ENCODE data around the gene EIF4G1. TPM values are rescaled to one million over a fixed set of nuclear protein-coding genes. Genes with fewer than 3 reads are reported as not detected.
"Not testable (repeated sequence)": the region's sequence is repeated elsewhere in the genome, so short reads cannot be mapped to it uniquely, and the experiment has no call there.

EIF4G1 gene
- polyA plus RNA-seq, 1 donor, result 203 TPM

DNA sequence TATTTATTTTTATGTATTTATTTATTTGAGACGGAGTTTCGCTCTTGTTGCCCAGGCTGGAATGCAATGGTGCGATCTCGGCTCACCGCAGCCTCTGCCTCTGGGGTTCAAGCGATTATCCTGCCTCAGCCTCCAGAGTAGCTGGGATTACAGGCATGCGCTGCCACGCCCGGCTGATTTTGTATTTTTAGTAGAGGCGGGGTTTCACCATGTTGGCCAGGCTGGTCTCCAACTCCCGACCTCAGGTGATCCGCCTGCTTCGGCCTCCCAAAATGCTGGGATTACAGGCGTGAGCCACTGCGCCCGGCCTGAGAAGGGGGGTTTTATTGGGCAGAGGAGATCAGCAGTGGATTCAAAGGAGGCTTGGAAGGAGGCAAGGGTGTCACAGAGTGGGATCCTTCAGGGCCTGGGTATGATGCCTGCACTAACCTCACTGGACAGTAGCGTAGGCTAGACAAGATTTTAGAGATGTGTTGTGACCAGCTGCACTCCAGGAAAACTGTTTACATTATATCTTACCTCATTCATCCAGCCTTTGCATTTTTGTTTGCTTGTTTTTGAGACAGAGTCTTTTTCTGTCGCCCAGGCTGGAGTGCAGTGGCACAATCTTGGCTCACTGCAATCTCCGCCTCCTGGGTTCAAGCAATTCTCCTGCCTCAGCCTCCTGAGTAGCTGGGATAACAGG is 25.2 kb downstream of the EIF4G1 start:
- no CpG with 5 or more reads among the region's 19 CpGs for WGBS (ENCODE audit: insufficient coverage, low lambda C conversion rate)
- Histone ChIP-seq H3K4me1 (ENCODE audit: control insufficient read depth, insufficient read depth, low read length) (peaks cover 24% of the 10 kb centered on the region), H3K36me3 (ENCODE audit: control insufficient read depth, insufficient read depth, low read length) (peaks cover 35% of the 10 kb centered on the region)
- H3K4me3 ChIP-seq (ENCODE audit: low read length); H3K27me3 ChIP-seq (ENCODE audit: control insufficient read depth, insufficient read depth, low read length); DNase-seq; H3K27ac ChIP-seq (ENCODE audit: low read length); H3K9me3 ChIP-seq (ENCODE audit: control insufficient read depth, low read depth, low read length): not testable (repeated sequence)

DNA sequence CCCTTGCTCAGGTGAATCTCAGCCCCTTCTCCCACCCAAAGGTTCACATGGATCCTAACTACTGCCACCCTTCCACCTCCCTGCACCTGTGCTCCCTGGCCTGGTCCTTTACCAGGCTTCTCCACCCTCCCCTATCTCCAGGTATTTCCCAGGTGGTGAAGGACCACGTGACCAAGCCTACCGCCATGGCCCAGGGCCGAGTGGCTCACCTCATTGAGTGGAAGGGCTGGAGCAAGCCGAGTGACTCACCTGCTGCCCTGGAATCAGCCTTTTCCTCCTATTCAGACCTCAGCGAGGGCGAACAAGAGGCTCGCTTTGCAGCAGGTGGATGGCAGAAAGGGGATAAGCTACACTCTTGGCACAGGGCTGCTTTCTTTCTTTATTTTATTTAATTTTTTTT is 27.5 kb downstream of the EIF4G1 start:
- Histone ChIP-seq H3K36me3 (ENCODE audit: control insufficient read depth, insufficient read depth, low read length) (peaks cover 38% of the 10 kb centered on the region), H3K4me3 (ENCODE audit: low read length) (no peak overlapping the region), H3K27me3 (ENCODE audit: control insufficient read depth, insufficient read depth, low read length) (no peaks in the 10 kb centered on the region), H3K9me3 (ENCODE audit: control insufficient read depth, low read depth, low read length) (no peaks in the 10 kb centered on the region), H3K27ac (ENCODE audit: low read length) (no peak overlapping the region), H3K4me1 (ENCODE audit: control insufficient read depth, insufficient read depth, low read length) (peaks cover 33% of the 10 kb centered on the region)
- WGBS (ENCODE audit: insufficient coverage, low lambda C conversion rate), result no CpG with 5 or more reads among the region's 7 CpGs
- no peak for DNase-seq

DNA sequence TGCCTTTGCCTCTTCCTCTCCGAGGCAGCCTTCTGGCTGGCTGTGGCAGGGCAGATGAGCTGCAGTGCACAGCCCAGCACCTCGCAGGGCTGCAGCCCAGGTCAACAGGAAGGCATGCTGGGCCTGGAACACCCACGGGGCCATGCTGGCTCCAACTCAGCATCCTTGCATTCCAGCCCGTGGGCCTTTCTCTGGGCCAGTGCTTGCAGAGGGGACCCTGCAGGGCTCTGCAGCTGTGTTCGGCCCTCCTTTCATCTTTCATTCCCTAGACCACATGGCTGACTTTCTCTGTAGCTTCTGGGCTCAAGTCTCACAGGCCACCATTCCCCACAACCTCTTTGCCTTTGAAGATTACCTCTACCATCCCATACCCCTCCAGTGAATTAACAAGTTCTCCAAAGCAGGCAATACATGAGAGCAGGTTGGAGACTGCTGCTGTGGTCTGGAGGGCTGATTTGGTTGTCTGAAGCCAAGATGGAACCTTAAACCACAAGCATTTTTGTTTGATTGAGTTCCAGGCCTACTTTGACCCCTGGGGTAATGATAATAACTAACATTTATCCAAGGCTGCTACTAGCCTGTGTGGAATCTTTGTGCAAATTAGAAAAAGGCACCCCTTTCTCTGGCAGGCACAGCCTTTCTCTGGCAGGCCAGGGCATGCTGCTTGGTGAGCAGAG is 28.9 kb downstream of the EIF4G1 start:
- Histone ChIP-seq H3K4me3 (ENCODE audit: low read length) (no peak overlapping the region), H3K27ac (ENCODE audit: low read length) (no peak overlapping the region), H3K9me3 (ENCODE audit: control insufficient read depth, low read depth, low read length) (no peaks in the 10 kb centered on the region), H3K27me3 (ENCODE audit: control insufficient read depth, insufficient read depth, low read length) (no peaks in the 10 kb centered on the region), H3K36me3 (ENCODE audit: control insufficient read depth, insufficient read depth, low read length) (peaks cover 38% of the 10 kb centered on the region), H3K4me1 (ENCODE audit: control insufficient read depth, insufficient read depth, low read length) (peaks cover 25% of the 10 kb centered on the region)
- no CpG with 5 or more reads among the region's 5 CpGs for WGBS (ENCODE audit: insufficient coverage, low lambda C conversion rate)
- DNase-seq, result no peak

DNA sequence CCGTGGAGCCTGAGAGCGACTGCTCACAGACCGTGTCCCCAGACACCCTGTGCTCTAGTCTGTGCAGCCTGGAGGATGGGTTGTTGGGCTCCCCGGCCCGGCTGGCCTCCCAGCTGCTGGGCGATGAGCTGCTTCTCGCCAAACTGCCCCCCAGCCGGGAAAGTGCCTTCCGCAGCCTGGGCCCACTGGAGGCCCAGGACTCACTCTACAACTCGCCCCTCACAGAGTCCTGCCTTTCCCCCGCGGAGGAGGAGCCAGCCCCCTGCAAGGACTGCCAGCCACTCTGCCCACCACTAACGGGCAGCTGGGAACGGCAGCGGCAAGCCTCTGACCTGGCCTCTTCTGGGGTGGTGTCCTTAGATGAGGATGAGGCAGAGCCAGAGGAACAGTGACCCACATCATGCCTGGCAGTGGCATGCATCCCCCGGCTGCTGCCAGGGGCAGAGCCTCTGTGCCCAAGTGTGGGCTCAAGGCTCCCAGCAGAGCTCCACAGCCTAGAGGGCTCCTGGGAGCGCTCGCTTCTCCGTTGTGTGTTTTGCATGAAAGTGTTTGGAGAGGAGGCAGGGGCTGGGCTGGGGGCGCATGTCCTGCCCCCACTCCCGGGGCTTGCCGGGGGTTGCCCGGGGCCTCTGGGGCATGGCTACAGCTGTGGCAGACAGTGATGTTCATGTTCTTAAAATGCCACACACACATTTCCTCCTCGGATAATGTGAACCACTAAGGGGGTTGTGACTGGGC is 30.3 kb downstream of the EIF4G1 start:
- no CpG with 5 or more reads among the region's 24 CpGs for WGBS (ENCODE audit: insufficient coverage, low lambda C conversion rate)
- no peaks in the 10 kb centered on the region for H3K27me3 ChIP-seq (ENCODE audit: control insufficient read depth, insufficient read depth, low read length)
- H3K27ac ChIP-seq (ENCODE audit: low read length), result no peak overlapping the region
- peaks cover 38% of the 10 kb centered on the region for H3K36me3 ChIP-seq (ENCODE audit: control insufficient read depth, insufficient read depth, low read length)
- no peaks in the 10 kb centered on the region for H3K9me3 ChIP-seq (ENCODE audit: control insufficient read depth, low read depth, low read length)
- peaks cover 19% of the 10 kb centered on the region for H3K4me1 ChIP-seq (ENCODE audit: control insufficient read depth, insufficient read depth, low read length)
- H3K4me3 ChIP-seq (ENCODE audit: low read length), result no peak overlapping the region
- DNase-seq, result no peak

DNA sequence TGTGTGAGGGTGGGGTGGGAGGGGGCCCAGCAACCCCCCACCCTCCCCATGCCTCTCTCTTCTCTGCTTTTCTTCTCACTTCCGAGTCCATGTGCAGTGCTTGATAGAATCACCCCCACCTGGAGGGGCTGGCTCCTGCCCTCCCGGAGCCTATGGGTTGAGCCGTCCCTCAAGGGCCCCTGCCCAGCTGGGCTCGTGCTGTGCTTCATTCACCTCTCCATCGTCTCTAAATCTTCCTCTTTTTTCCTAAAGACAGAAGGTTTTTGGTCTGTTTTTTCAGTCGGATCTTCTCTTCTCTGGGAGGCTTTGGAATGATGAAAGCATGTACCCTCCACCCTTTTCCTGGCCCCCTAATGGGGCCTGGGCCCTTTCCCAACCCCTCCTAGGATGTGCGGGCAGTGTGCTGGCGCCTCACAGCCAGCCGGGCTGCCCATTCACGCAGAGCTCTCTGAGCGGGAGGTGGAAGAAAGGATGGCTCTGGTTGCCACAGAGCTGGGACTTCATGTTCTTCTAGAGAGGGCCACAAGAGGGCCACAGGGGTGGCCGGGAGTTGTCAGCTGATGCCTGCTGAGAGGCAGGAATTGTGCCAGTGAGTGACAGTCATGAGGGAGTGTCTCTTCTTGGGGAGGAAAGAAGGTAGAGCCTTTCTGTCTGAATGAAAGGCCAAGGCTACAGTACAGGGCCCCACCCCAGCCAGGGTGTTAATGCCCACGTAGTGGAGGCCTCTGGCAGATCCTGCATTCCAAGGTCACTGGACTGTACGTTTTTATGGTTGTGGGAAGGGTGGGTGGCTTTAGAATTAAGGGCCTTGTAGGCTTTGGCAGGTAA is 31.1 kb downstream of the EIF4G1 start:
- Histone ChIP-seq H3K27me3 (ENCODE audit: control insufficient read depth, insufficient read depth, low read length) (no peaks in the 10 kb centered on the region), H3K9me3 (ENCODE audit: control insufficient read depth, low read depth, low read length) (no peaks in the 10 kb centered on the region), H3K27ac (ENCODE audit: low read length) (peak overlapping the region; percentile 75), H3K4me3 (ENCODE audit: low read length) (no peak overlapping the region), H3K4me1 (ENCODE audit: control insufficient read depth, insufficient read depth, low read length) (peaks cover 19% of the 10 kb centered on the region), H3K36me3 (ENCODE audit: control insufficient read depth, insufficient read depth, low read length) (peaks cover 41% of the 10 kb centered on the region)
- peak; percentile 89 to 92 for DNase-seq
- 20% methylated on average over 2 of the region's 14 CpGs for WGBS (ENCODE audit: insufficient coverage, low lambda C conversion rate)

DNA sequence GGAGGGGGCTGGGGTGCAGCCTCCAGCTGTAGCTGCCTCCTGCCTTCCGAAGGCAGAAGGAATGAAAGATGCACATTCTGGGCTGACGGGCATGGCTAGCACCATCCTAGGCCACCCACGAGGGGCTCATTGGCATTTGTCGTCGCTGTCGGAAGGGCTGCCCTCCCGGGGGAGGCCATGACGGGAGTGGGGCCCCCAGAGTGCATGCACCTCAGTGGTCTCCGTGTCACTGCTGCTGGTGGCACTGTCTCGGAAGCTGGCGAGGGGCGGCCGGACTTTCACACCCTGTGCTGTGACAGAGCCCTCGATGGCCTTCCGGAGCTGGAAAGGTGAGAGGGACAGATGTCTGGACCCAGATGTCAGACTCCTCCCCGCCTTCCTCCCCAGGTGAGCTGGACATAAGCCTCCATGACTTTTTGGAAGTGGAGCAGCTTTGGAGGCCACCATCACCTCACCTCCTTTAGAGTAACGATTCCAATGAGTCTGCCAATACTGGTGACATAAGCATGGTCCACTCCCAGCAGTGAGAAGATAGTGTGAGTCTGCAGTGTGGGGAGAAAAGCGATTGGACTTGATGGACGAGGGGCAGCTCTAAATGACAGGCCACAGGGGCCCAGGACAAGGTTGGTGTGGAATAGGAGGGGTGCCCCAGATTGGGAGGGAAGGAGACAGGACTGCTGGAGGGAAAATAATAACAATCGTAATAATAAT is 32.2 kb downstream of the EIF4G1 start:
- H3K27ac ChIP-seq (ENCODE audit: low read length), result peak overlapping the region; percentile 75
- DNase-seq, result no peak
- peaks cover 25% of the 10 kb centered on the region for H3K4me1 ChIP-seq (ENCODE audit: control insufficient read depth, insufficient read depth, low read length)
- 81% methylated on average over 2 of the region's 20 CpGs for WGBS (ENCODE audit: insufficient coverage, low lambda C conversion rate)
- H3K4me3 ChIP-seq (ENCODE audit: low read length), result no peak overlapping the region
- H3K36me3 ChIP-seq (ENCODE audit: control insufficient read depth, insufficient read depth, low read length), result peaks cover 43% of the 10 kb centered on the region
- no peaks in the 10 kb centered on the region for H3K9me3 ChIP-seq (ENCODE audit: control insufficient read depth, low read depth, low read length)
- H3K27me3 ChIP-seq (ENCODE audit: control insufficient read depth, insufficient read depth, low read length), result no peaks in the 10 kb centered on the region

DNA sequence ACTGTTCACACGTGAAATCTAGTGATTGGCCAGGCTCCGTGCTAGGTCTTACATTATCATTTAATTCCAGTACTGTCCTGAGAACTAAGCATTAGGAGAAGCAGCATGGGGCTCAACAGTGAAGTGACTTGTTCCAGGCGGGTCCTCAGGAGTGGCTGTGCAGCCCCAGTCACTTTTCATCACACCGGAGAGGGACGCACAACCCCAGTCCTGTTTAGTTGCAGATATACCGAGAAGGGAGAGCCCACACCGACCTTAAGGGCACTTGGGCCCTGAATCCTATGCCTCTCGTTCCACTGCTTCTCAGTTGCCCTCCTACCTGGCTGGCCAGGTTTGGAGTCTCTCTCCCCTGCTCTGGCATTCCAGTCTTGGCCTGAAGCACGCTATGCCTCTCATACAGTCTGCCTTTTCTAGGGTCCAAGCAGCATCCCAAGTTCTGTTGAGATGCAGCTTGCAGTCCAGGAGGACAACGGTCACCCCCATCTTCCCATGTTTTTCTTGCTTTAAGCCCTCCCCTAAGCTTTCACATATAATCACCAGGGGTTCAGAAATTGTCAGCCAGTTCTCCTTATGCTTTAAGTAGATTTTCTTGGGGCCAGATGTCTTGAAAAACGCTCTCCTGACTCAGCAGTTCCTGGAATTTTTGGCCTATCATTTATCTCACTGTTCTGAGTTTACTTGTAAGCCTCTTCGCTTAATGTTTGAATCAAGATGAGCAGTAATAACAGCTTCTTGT is 33.1 kb downstream of the EIF4G1 start:
- Histone ChIP-seq H3K4me1 (ENCODE audit: control insufficient read depth, insufficient read depth, low read length) (peaks cover 32% of the 10 kb centered on the region), H3K27me3 (ENCODE audit: control insufficient read depth, insufficient read depth, low read length) (no peaks in the 10 kb centered on the region), H3K27ac (ENCODE audit: low read length) (no peak overlapping the region), H3K9me3 (ENCODE audit: control insufficient read depth, low read depth, low read length) (no peaks in the 10 kb centered on the region), H3K4me3 (ENCODE audit: low read length) (no peak overlapping the region), H3K36me3 (ENCODE audit: control insufficient read depth, insufficient read depth, low read length) (peaks cover 40% of the 10 kb centered on the region)
- no CpG with 5 or more reads among the region's 12 CpGs for WGBS (ENCODE audit: insufficient coverage, low lambda C conversion rate)
- no peak for DNase-seq

DNA sequence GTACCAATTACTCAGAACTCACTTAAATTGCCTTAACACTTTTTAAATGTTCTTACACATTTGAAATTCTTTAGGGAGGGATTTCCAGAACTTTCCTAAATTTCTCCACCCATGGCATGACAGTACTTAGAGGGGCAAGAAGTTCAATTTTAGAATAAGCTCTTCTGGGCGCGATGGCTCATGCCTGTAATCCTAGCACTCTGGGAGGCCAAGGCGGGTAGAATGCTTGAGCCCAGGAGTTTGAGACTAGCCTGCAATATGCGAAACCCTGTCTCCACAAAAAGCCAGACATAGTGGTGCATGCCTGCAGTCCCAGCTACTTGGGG is 33.6 kb downstream of the EIF4G1 start:
- Histone ChIP-seq H3K27ac (ENCODE audit: low read length) (no peak overlapping the region), H3K27me3 (ENCODE audit: control insufficient read depth, insufficient read depth, low read length) (no peaks in the 10 kb centered on the region), H3K9me3 (ENCODE audit: control insufficient read depth, low read depth, low read length) (no peaks in the 10 kb centered on the region), H3K36me3 (ENCODE audit: control insufficient read depth, insufficient read depth, low read length) (peaks cover 40% of the 10 kb centered on the region), H3K4me3 (ENCODE audit: low read length) (no peak overlapping the region), H3K4me1 (ENCODE audit: control insufficient read depth, insufficient read depth, low read length) (peaks cover 37% of the 10 kb centered on the region)
- DNase-seq, result no peak
- no CpG with 5 or more reads among the region's 4 CpGs for WGBS (ENCODE audit: insufficient coverage, low lambda C conversion rate)

DNA sequence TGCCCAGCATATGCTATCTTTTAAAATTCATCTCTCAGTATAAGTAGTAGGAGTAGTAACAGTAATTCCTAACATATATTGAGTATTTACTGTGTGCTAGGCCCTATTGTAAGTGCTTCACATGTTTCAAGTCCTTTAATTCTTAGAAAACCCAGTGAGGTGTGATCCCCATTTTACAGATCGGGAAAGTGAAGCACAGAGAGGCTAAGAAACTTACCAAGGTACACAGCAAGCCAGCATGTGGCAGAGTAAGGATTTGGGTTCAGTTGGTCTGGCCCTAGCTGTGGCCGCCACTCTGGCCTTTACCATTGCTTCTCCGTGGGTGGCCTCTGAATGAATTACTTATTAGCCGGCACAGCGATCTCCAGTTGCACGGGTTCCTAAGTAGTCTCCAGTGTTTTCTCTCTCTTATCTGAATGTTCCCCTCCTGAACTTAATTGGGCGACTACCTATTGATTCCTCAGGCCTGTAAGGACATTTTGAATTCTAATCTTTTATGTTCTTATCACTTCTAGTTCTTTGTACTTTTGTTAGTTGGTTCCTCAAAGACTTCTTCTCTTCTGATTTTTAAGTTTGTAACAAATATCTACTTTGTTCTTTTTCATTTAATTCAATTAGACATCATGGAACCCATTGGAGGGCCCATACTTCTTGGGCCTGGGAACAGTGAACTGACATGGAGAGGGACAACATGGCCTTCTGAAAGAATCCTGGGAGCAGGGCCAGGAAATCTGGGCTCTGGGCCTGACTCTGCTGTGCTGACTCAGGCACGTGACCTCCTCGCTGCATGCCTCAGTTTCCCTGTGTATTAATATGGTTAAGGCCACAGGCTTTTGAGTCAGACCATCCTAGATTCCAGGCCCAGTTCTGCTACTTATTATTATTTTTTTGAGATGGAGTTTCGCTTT is 35.4 kb downstream of the EIF4G1 start:
- DNase-seq, result no peak
- Histone ChIP-seq H3K27me3 (ENCODE audit: control insufficient read depth, insufficient read depth, low read length) (no peaks in the 10 kb centered on the region), H3K27ac (ENCODE audit: low read length) (no peak overlapping the region), H3K9me3 (ENCODE audit: control insufficient read depth, low read depth, low read length) (no peaks in the 10 kb centered on the region), H3K4me3 (ENCODE audit: low read length) (no peak overlapping the region), H3K4me1 (ENCODE audit: control insufficient read depth, insufficient read depth, low read length) (peaks cover 45% of the 10 kb centered on the region), H3K36me3 (ENCODE audit: control insufficient read depth, insufficient read depth, low read length) (peaks cover 39% of the 10 kb centered on the region)
- 73% methylated on average over 4 of the region's 10 CpGs for WGBS (ENCODE audit: insufficient coverage, low lambda C conversion rate)

All from large intestine (tissue), 3 donors.